GOT3 (cell line): ENCODE measurements around the gene NCKAP5.
"Not testable (repeated sequence)": the region's sequence is repeated elsewhere in the genome, so short reads cannot be mapped to it uniquely, and the experiment has no call there.

Experiments used
- DNase-seq: peaks from one replicate; lab custom pipeline; 2025; ENCODE audit warnings: mixed read lengths; lab: John Stamatoyannopoulos, UW

Gene NCKAP5

DNA sequence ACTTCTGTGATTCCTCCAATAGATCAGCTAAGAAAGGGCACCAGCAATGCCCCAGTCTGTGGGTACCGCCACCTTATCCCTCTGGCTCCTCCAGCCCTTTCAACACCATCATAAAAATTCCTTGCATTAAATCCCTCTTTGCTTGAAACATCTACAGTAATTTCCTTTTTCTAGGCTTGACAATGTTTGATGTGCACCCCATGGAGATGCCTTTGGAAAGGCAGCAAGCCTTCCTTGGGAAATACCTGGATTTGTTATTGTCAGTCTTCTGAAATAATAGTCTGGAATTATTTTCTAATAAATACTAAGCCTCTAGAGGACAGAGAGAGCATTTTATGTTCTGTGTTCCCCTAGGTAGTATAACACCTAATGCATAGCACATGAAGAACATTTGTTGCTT is 46.1 kb downstream of the NCKAP5 start:
- no peak for DNase-seq

DNA sequence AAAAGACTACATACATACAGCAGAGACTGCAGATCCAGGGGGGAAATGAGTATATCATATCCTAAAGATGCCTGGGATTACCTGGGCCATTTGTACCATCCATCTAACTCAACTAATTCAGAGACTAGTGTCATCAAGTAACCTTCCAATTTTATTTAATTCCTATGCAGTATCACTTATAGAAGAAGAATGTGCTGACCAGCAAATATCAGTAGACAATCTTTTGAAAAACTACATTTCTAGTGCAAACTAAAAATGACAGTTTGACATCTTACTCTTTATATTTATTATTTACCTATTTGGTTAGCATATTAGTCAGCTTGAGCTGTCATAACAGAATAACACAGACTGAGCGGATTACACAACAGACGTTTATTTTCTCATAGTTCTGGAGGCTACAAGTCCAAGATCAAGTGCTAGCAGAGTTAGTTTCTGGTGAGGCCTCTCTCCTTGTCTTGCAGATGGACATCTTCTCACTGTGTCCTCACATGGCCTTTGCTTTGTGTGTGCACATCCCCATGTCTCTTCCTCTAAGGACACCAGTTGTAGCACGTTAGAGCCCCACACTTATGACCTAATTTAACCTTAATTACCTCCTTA is 47.0 kb downstream of the NCKAP5 start:
- no peak for DNase-seq

DNA sequence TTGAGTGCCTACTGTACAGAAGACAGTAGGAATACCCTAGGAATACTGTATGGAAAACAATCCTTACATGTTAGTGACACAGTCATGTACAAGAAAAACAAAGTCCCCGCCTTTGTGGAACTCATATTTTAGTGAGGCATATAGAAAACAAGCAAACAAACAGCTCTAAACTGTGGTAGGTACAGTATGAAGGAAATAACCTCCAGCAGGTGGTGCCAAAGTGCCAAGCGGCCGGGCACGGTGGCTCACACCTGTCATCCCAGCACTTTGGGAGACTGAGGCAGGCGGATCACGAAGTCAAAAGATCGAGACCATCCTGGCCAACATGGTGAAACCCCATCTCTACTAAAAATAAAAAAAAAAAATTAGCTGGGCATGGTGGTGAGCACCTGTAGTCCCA is 48.6 kb downstream of the NCKAP5 start:
- DNase-seq: not testable (repeated sequence)

DNA sequence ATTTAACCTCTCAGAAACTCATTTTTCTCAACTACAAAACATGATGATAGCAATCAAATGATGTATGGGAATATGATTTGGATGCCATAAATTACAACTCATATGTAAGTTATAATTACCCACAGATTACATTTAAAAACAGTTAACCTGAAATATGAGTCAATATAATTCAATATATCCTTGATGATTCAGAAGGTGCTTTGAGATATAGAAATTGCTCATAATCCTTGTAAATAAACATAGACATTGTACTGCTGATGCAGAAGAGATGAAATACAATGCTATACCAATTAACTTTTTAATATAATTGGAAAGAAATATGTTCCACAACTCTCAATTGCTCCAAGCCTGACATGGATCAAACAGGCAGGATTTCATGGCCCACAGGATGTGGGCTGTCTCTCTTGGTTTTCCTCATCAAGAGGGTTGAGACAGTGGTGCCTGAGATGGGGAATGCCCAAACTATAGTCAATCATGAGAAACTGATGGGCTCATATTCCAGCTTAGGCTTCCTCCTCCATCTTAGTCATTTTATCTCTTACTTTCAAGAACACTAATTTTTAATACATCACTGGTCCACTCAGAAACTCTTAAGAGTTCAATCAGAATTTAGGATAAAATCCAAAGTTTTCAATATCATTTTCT is 49.4 kb downstream of the NCKAP5 start:
- DNase-seq: no peak

GRCh38 chr2:133517876-133518275 is 50.4 kb downstream of the NCKAP5 start:
- DNase-seq: no peak

- DNase-seq: no peak
Observed at GRCh38 chr2:133516405-133517026, 51.7 kb downstream of the NCKAP5 start.

DNA sequence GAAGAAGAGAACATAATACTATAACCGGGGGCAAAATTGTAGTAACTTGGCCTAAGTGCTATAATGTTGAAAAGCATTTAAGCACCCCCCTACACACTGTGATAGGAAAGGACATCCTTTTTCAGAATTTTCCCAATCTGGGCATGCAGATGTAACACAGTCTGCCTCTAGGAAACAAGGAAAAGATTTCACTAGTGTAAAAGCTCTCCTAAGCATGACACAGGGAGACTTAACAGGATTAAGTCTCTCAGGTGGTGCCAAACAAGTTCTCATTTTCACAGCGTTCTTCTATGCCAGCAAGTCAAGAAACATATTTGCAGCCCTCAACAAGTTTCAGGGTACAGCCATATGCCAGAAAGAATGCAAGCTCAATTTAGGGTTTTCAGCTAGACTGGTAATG is 53.0 kb downstream of the NCKAP5 start:
- no peak for DNase-seq

DNA sequence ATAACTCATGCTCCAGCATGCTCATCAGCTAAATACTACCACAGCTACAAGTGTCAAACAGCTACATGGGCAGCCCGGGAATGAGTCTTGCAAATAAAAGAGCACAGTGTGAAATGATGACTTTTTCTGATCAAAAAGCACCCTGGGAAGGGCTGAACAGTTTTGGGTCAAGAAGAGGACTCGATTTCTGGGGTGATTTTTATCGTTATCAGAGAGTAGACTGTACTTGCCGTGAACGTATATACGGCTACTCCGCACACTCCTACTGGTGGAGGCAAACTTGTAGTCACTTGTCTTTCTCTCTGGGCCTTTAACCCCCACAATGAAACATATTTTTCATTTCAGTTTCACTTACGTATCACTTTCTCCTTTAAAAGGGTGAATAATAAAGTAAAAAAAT is 54.4 kb downstream of the NCKAP5 start:
- DNase-seq: no peak

DNA sequence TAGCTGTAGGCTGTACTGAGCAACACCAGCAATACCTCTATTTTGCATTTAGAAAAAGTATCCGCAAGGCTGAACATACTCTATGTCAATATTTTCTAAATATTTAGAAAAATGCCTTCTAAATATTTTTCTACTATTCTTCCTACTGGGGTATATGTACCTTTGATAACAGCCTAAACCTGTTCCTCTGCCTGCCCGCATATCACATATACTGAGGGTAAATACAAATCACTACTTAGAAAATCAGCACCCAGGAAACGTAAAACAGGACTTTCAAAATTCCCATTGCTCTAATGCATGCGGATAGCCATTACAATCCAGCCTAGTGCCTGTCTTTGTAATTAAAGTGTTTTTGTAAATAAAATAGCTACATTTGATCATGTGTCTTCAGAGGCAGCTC is 56.1 kb downstream of the NCKAP5 start:
- DNase-seq: no peak

DNA sequence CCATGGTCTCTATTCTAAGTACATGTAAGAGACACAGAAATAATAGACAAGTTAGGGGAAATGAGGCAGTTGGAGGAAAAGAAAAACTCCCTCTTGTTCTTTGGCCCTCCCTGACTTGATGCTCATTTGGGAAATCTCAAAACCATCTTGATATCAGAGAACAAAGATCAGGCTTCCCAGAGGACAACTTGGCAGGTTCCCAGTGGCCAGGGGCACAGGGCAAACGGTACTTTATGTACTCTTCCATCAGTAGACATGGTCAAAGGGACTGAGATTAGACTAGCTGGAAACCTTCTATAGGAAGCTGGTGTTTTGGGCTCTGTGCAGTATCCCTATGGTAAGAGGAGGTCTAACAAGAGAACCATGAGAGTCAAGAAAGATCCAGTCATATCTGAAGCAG is 56.6 kb downstream of the NCKAP5 start:
- no peak for DNase-seq

GRCh38 chr2:133509777-133510176 is 58.5 kb downstream of the NCKAP5 start:
- no peak for DNase-seq

DNA sequence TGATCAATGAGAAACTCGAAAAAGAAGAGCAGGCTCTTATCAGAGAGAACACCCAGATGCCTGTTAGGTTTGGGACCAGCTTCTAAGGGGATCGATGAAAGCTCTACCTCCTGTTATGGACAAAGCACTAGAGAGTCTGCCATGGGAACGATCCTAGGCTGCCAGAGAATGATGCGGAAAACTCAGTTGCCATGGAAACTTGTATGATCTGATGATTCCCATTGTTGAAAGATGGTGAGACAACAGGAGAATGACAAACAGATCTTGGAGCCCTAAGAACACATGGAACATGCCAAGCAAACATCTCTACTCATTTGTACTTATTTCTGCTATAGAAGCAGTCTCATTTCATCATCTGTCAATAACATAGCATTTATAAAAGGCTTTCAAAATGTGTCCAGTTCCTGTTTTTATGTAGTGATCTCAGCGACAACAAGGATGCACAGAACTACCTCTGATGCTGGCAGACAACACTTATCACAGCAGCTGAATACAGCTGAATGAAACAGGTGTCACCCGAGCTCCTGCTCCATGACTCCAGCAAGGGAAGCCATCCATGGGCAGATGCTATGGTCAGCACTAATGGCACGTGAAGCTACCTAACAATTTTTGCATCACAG is 59.6 kb downstream of the NCKAP5 start:
- no peak for DNase-seq

DNA sequence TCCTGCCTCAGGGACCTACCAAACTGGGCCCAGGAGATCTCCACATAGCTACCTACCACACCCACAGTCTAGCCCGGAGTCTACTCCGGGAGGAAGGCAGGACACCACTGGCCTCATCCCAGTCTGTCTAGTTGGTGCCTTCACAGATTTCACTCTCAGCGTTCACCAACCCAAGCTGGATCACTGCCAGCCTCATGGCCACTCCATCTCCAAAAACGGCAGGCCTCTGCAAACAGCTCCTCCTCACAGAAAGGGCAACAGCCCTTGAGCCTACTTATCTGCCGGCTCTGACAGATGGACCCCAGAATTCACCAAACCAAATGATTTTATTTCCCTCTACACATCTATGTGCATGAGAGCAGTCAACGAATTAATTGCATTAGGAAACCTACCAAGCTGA is 61.3 kb downstream of the NCKAP5 start:
- no peak for DNase-seq

DNA sequence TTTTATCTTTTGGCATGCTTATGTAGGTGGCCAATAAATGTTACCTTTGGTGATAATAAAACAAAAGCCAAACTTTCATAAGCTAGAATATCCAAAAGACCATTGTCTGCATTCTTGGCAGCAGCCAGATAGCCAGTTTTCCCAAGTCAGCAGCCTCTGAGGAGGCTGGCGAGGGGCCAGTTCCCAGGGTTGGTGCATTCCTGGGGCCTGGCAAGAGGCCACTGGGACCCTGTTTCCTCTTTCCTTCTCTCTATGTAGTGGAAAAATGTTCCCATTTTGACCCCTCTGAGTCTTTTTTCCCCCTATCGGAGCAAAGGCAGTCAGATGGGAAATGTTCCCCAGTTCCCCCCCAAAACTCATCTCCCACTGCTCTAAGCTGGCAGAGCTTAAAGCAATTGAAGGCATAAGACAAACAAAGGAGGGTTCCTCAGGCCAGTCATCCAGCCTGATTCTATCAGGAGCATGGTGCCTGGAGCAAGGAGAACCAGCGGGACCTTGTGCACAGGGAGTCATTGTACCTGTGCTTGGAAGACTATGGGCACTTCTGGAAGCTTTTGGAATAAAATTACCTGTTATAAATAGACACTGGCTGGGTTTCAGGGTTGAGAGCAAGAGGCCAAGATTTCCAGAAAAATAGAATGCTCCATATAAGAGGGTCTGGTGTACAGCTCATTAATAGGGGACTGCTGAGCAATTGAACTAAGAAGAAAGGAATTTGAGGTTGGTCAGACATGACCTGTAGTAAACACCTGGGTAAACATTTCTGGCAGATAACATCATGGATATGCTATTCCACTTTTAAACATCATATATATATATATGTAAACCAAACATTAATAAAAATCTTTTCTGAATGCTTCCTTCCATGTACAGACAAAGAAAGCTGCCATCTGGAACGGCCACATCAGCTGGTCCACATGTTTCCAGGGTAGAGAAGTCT is 63.4 kb downstream of the NCKAP5 start:
- no peak for DNase-seq

DNA sequence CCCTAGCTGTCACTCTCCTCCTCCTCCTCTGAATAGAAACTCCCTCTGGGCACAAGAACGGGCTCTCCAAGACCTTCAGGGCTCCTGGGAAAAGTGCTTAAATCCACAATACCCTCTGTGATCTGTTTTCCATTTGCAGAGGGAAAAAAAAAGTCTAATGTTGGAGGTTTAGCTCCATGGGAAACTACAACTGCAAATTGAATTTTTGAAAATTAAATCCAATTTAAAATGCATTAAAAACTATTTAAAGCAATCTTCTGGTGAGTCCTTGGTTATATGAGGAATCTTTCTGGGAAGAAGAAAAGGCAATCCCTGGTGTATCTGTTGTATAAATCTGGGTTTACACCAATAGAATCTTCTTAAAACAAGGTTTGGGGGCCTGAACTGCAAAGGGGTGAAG is 64.3 kb downstream of the NCKAP5 start:
- no peak for DNase-seq

DNA sequence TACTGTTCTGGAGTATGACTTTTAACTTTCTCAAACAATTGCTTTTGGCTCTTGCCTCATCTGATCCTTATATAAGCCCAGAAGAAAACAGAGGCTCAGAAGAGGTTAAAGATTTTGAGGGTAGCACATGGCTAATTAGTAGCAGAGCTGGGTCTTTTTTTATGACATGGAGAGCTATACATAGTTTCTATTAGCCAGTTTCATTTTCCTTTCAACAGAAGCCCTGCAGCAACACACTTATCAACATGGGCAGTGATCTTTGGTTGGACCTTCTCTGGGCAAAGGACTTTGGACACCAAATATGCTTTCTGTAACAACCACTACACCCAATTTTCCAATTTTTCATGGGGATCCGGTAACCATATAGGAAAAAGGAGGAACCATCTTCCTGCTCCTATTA is 64.9 kb downstream of the NCKAP5 start:
- no peak for DNase-seq

DNA sequence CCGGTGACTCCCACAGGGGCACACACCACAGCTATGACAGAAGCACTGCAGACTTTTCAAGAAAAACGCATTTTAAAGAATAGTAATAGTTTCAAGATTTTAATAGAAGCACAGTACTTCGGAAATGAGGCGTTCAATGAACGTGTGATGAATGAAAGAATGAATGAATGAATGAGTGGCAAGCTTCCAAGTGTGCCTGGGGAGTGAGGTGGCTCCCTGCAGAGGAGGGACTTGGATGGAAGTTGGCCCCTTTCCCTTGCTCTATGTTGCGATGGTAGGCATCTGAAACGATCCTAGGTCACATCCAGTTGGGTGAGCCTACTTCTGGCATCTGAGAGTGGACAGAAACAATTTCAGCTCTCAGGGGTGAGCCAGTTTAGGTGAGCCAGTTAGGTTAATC is 65.6 kb downstream of the NCKAP5 start:
- DNase-seq: no peak

DNA sequence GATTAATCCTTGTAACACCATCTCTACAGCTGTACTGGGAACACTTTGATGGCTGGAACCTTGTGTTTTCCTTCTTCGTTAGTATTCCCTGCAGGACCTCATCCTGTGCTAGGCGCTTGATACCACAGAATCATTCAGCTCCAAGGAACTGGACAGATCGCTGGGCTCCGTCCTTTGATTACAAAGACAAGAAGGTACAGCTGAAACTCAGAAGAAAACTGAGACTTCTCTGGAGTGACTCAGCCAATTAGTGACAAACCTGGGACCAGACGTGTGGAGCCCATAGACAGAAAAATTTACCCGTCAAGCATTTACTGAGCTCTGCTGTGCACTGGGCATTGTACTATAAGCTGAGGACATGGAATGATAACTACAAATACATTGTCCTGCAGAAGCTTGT is 67.3 kb downstream of the NCKAP5 start:
- no peak for DNase-seq

DNA sequence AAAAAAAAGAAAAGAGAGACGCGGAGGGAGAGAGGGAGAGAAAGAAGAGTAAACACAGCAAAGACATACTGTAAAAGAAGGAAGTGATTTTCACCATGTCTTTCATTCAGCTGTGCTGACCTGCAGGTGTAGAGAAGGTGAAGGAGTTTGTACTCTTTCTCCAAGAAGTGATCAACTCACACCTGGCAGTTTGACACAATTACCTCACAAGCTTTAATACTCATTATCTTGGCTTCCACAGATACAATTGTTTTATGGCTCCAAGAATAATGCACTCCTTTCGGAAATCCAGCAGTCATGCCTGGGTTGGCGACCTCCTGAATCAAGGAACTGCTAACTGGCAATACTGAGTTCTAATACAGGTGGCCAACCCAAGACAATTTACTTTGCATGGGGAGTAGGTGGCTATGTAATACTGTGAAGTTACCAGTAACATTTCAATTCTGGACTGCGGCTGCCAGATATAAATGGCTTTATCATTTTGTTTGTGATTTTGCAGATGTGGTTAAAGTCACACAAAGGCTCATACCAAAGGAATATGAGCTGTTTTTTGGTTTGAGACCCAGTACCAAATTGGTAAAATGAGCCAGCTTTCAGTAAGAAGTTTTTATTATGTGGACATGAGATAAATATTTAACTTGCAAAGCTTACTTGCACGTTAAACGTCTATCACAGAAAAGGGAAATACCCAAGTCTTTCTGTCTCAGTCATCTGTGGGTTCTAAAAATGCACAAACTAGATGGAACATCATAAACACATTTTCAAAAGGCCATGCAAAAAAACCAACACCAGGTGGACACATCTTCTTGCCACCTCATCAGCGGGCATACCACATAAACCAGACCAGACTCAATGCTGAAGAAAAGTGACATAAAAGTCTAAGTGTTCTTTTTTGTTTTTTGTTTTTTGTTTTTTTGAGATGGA is 69.3 kb downstream of the NCKAP5 start:
- no peak for DNase-seq

- DNase-seq: no peak
Observed at GRCh38 chr2:133497951-133498565, 70.2 kb downstream of the NCKAP5 start.
